ENCODE measurements around the gene LSS.

- no peak for TF ChIP-seq CTCF (IDR thresholded peaks at IDR 0.05)
- TF ChIP-seq POLR2A (IDR thresholded peaks at IDR 0.05), result no peak
Measured at GRCh38 chr21:46247699-46248421, 19.3 kb upstream of the LSS start.

Measured in lower leg skin (tissue), 3 donors.